Measurements from ENCODE around the gene CPSF4L. TPM values are rescaled to one million over a fixed set of nuclear protein-coding genes. Genes with fewer than 3 reads are reported as not detected.

The CPSF4L gene
- total RNA-seq, 1 donor from 2014 or later, result not detected

GRCh38 chr17:73223626-73224230 is 38.0 kb downstream of the CPSF4L start:
- Histone ChIP-seq H3K27ac (replicated peaks) (no peak overlapping the region), H3K4me1 (peaks cover 39% of the 10 kb centered on the region), H3K9me3 (replicated peaks) (no peaks in the 10 kb centered on the region), H3K27me3 (ENCODE audit: low read depth) (no peaks in the 10 kb centered on the region), H3K36me3 (peaks cover 5% of the 10 kb centered on the region), H3K4me3 (no peak overlapping the region)
- intact Hi-C loops (cut with micrococcal nuclease), result no loop called here
- DNase-seq, result no peak
- no peak for TF ChIP-seq CTCF (IDR thresholded peaks at IDR 0.05; ENCODE audit: borderline replicate concordance)

GRCh38 chr17:73215447-73215846 is 46.2 kb downstream of the CPSF4L start:
- Histone ChIP-seq H3K9me3 (replicated peaks) (no peaks in the 10 kb centered on the region), H3K4me3 (no peak overlapping the region), H3K27ac (replicated peaks) (no peak overlapping the region), H3K27me3 (ENCODE audit: low read depth) (no peaks in the 10 kb centered on the region), H3K4me1 (peaks cover 4% of the 10 kb centered on the region), H3K36me3 (peaks cover 36% of the 10 kb centered on the region)
- DNase-seq, result no peak
- intact Hi-C loops (cut with micrococcal nuclease), result no loop called here
- no peak for TF ChIP-seq CTCF (IDR thresholded peaks at IDR 0.05; ENCODE audit: borderline replicate concordance)

- H3K27me3 ChIP-seq (ENCODE audit: low read depth), result no peaks in the 10 kb centered on the region
- DNase-seq, result no peak
- no peak overlapping the region for H3K27ac ChIP-seq (replicated peaks)
- H3K9me3 ChIP-seq (replicated peaks), result no peaks in the 10 kb centered on the region
- H3K4me1 ChIP-seq, result peaks cover 4% of the 10 kb centered on the region
- no peak for TF ChIP-seq CTCF (IDR thresholded peaks at IDR 0.05; ENCODE audit: borderline replicate concordance)
- H3K36me3 ChIP-seq, result peaks cover 38% of the 10 kb centered on the region
- intact Hi-C loops (cut with micrococcal nuclease), result no loop called here
- no peak overlapping the region for H3K4me3 ChIP-seq
Observed at GRCh38 chr17:73214851-73215250, 46.8 kb downstream of the CPSF4L start.

GRCh38 chr17:73214008-73214407 is 47.7 kb downstream of the CPSF4L start:
- Histone ChIP-seq H3K4me3 (no peak overlapping the region), H3K27ac (replicated peaks) (no peak overlapping the region), H3K9me3 (replicated peaks) (no peaks in the 10 kb centered on the region), H3K36me3 (peaks cover 46% of the 10 kb centered on the region), H3K27me3 (ENCODE audit: low read depth) (no peaks in the 10 kb centered on the region), H3K4me1 (peaks cover 4% of the 10 kb centered on the region)
- no peak for DNase-seq
- TF ChIP-seq CTCF (IDR thresholded peaks at IDR 0.05; ENCODE audit: borderline replicate concordance), result no peak
- intact Hi-C loops (cut with micrococcal nuclease), result no loop called here

GRCh38 chr17:73211745-73212144 is 49.9 kb downstream of the CPSF4L start:
- no peak for TF ChIP-seq CTCF (IDR thresholded peaks at IDR 0.05; ENCODE audit: borderline replicate concordance)
- no peaks in the 10 kb centered on the region for H3K9me3 ChIP-seq (replicated peaks)
- H3K4me3 ChIP-seq, result no peak overlapping the region
- peaks cover 19% of the 10 kb centered on the region for H3K4me1 ChIP-seq
- H3K27ac ChIP-seq (replicated peaks), result no peak overlapping the region
- no peak for DNase-seq
- intact Hi-C loops (cut with micrococcal nuclease), result no loop called here
- H3K27me3 ChIP-seq (ENCODE audit: low read depth), result no peaks in the 10 kb centered on the region
- peaks cover 55% of the 10 kb centered on the region for H3K36me3 ChIP-seq

Measured in left ventricle myocardium inferior (tissue), 1 donor.